Measurements from ENCODE around the gene CALCOCO1. TPM values are rescaled to one million over a fixed set of nuclear protein-coding genes. Genes with fewer than 3 reads are reported as not detected.
A peak's percentile ranks its signal among the peaks of the same experiment; 100 is the strongest.

CALCOCO1 gene
- total and polyA plus RNA-seq, 8 donors = 60.3 to 441 (median 148) TPM

GRCh38 chr12:53674977-53675700 lies 52.1 kb downstream of the CALCOCO1 start:
- Histone ChIP-seq H3K4me1 (peaks cover 16 to 69% (median 48%) of the 10 kb centered on the region in 4 donors), H3K4me3 (peak overlapping the region; percentile 56 to 81 (median 61)), H3K9me3 (no peaks in the 10 kb centered on the region), H3K27ac (peak overlapping the region; percentile 83 to 94 (median 87)), H3K36me3 (peaks cover 21 to 40% (median 34%) of the 10 kb centered on the region in 4 donors), H3K27me3 (peaks cover 0 to 4% (median 0%) of the 10 kb centered on the region in 3 donors)
- peak in 1 of 2 donors; percentile 15 for DNase-seq
- TF ChIP-seq, protein P1, sequence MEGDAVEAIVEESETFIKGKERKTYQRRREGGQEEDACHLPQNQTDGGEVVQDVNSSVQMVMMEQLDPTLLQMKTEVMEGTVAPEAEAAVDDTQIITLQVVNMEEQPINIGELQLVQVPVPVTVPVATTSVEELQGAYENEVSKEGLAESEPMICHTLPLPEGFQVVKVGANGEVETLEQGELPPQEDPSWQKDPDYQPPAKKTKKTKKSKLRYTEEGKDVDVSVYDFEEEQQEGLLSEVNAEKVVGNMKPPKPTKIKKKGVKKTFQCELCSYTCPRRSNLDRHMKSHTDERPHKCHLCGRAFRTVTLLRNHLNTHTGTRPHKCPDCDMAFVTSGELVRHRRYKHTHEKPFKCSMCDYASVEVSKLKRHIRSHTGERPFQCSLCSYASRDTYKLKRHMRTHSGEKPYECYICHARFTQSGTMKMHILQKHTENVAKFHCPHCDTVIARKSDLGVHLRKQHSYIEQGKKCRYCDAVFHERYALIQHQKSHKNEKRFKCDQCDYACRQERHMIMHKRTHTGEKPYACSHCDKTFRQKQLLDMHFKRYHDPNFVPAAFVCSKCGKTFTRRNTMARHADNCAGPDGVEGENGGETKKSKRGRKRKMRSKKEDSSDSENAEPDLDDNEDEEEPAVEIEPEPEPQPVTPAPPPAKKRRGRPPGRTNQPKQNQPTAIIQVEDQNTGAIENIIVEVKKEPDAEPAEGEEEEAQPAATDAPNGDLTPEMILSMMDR (IDR thresholded peaks at IDR 0.05) = no peak
- TF ChIP-seq EP300 (IDR thresholded peaks at IDR 0.05) = no peak
- TF ChIP-seq POLR2A (IDR thresholded peaks at IDR 0.05) = no peak
- TF ChIP-seq POLR2AphosphoS5 (IDR thresholded peaks at IDR 0.05) = no peak
- 19 to 35% (median 23%) methylated on average over 8 of the region's 8 CpGs for WGBS, 5 donors
- intact Hi-C loops (cut with DNase I; ENCODE audit: low total_unique reads) = loop anchor here (5.0 to 10.0 kb wide), 2 partner anchors 60 to 128 kb away; no protein-coding TSS in a partner anchor

DNA sequence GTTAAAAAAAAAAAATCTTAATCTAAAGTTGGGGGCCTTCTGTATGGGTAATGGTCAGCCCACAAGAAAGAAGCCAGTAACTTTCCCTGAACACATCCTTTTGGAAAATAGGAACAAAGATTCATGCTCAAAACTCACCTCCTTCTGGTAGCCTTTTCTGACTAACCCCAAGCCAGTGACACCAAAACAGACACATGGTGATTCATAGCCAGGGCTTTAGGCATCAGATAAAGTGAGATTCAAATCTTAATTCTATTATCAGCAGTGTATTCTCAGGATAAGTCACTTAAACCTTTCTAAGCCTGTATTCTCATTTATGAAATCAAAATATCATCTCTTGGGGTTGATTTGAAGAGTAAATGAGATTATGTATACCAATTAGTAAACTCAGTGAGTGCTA lies 56.3 kb downstream of the CALCOCO1 start:
- no peak for DNase-seq
- Histone ChIP-seq H3K27me3 (no peaks in the 10 kb centered on the region), H3K27ac (peak overlapping the region in 2 of 5 donors; percentile 18 to 50), H3K9me3 (no peaks in the 10 kb centered on the region), H3K36me3 (peaks cover 50 to 81% (median 76%) of the 10 kb centered on the region in 4 donors), H3K4me3 (no peak overlapping the region), H3K4me1 (peaks cover 0 to 57% (median 37%) of the 10 kb centered on the region in 4 donors)
- TF ChIP-seq, protein P1 (IDR thresholded peaks at IDR 0.05) = no peak
- no peak for TF ChIP-seq POLR2AphosphoS5 (IDR thresholded peaks at IDR 0.05)
- TF ChIP-seq POLR2A (IDR thresholded peaks at IDR 0.05) = no peak
- no peak for TF ChIP-seq EP300 (IDR thresholded peaks at IDR 0.05)
- intact Hi-C loops (cut with DNase I; ENCODE audit: low total_unique reads) = loop anchor here (10.0 kb wide), 1 partner anchor 56 kb away; no protein-coding TSS in a partner anchor

DNA sequence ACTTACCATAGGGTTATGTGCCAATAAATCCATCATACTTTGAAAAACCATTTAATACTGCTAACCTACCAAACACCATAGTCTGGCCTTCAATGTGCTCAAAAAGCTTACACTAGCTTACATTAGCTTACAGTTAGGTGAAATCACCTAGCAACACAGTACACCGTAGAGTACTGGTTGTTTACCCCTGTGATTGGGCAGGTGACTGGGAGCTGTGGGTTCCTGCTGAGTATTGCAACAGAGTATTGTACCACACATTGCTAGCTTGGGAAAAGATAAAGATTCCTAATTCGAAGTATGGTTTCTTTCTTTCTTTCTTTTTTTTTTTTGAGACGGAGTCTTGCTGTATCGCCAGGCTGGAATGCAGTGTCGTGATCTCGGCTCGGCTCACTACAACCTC lies 56.9 kb downstream of the CALCOCO1 start:
- Histone ChIP-seq H3K9me3 (no peaks in the 10 kb centered on the region), H3K27me3 (no peaks in the 10 kb centered on the region), H3K27ac (peak overlapping the region in 2 of 5 donors; percentile 4 to 18), H3K4me3 (no peak overlapping the region), H3K4me1 (peaks cover 0 to 56% (median 35%) of the 10 kb centered on the region in 4 donors), H3K36me3 (peaks cover 55 to 88% (median 82%) of the 10 kb centered on the region in 4 donors)
- WGBS, 5 donors = 86 to 94% (median 89%) methylated on average over 7 of the region's 7 CpGs
- no peak for DNase-seq
- intact Hi-C loops (cut with DNase I; ENCODE audit: low total_unique reads) = loop anchor here (10.0 kb wide), 1 partner anchor 56 kb away; no protein-coding TSS in a partner anchor
- TF ChIP-seq, protein P1 (IDR thresholded peaks at IDR 0.05) = no peak
- TF ChIP-seq EP300 (IDR thresholded peaks at IDR 0.05) = no peak
- no peak for TF ChIP-seq POLR2A (IDR thresholded peaks at IDR 0.05)
- no peak for TF ChIP-seq POLR2AphosphoS5 (IDR thresholded peaks at IDR 0.05)

- Histone ChIP-seq H3K27ac (peak overlapping the region in 2 of 5 donors; percentile 14 to 35), H3K4me3 (no peak overlapping the region), H3K27me3 (no peaks in the 10 kb centered on the region), H3K36me3 (peaks cover 61 to 100% (median 97%) of the 10 kb centered on the region in 4 donors), H3K9me3 (no peaks in the 10 kb centered on the region), H3K4me1 (peaks cover 0 to 41% (median 14%) of the 10 kb centered on the region in 4 donors)
- intact Hi-C loops (cut with DNase I; ENCODE audit: low total_unique reads) = no loop called here
- 82 to 93% (median 91%) methylated on average over 2 of the region's 2 CpGs for WGBS, 5 donors
- no peak for DNase-seq
- TF ChIP-seq POLR2AphosphoS5 (IDR thresholded peaks at IDR 0.05) (no peak), POLR2A (IDR thresholded peaks at IDR 0.05) (no peak), EP300 (IDR thresholded peaks at IDR 0.05) (no peak)
- TF ChIP-seq, protein P1 (IDR thresholded peaks at IDR 0.05) = no peak
Measured at GRCh38 chr12:53667080-53667479, 60.2 kb downstream of the CALCOCO1 start.
